Activated B cell treated with CpG ODN at 0.5 μM for 24 hours (primary cell): Measurements from ENCODE around the gene DDIAS. TPM values are rescaled to one million over a fixed set of nuclear protein-coding genes. Genes with fewer than 3 reads are reported as not detected.
A peak's percentile ranks its signal among the peaks of the same experiment; 100 is the strongest.

ENCODE experiments used
- ATAC-seq: fragments of 200-7000 bp; cut with Tn5 transposase; one replicate; pipeline ENCODE4 v1.10.0; 2021; ENCODE audit warnings: low read depth, mild to moderate bottlenecking, moderate library complexity
- CTCF ChIA-PET: fragments of 350-600 bp; sonication (Branson Sonifier 250); formaldehyde crosslinking; loops from one replicate; lab custom pipeline; 2021; ENCODE audit warnings: antibody characterized with exemption; lab: Charles Lee
- POLR2A ChIA-PET: fragments of 350-600 bp; sonication (Branson Sonifier 250); formaldehyde crosslinking; loops from one replicate; lab custom pipeline; 2021; ENCODE audit warnings: antibody characterized with exemption; lab: Charles Lee
- DNase-seq: peaks from one replicate; pipeline ENCODE4 v3.0.0; 2022
- H3K27ac Mint-ChIP-seq: one replicate; pipeline ENCODE4 v1.8.0; 2020; ENCODE audit warnings: mixed read lengths
- H3K27me3 Mint-ChIP-seq: one replicate; pipeline ENCODE4 v1.8.0; 2021; ENCODE audit warnings: mixed read lengths
- H3K36me3 Mint-ChIP-seq: one replicate; pipeline ENCODE4 v1.8.0; 2021; ENCODE audit warnings: low read depth, mixed read lengths
- H3K4me1 Mint-ChIP-seq: one replicate; pipeline ENCODE4 v1.8.0; 2021; ENCODE audit warnings: mixed read lengths
- H3K4me3 Mint-ChIP-seq: one replicate; pipeline ENCODE4 v1.8.0; 2020; ENCODE audit warnings: mild to moderate bottlenecking, mixed read lengths
- H3K9me3 Mint-ChIP-seq: one replicate; pipeline ENCODE4 v1.8.0; 2020; ENCODE audit warnings: mixed read lengths
- CTCF ChIP-seq: fragments of 200-600 bp; IDR thresholded peaks from one replicate; pipeline ENCODE4 v1.8.0; 2022; ENCODE audit warnings: antibody characterized with exemption, mild to moderate bottlenecking
- intact Hi-C: fragments of 100-400 bp; cut with micrococcal nuclease; formaldehyde crosslinking; loops from one replicate; pipeline ENCODE4 v1.15.1; 2024
- total RNA-seq: library from RNA; stranded (reverse); gene quantifications from 2 replicates; pipeline ENCODE4 v1.2.3, GENCODE V29; 2022

Gene DDIAS
- total RNA-seq, 1 donor from 2014 or later = 4.7 TPM

GRCh38 chr11:82924522-82925224 lies 23.1 kb downstream of the DDIAS start:
- DNase-seq = no peak
- Mint-ChIP-seq H3K4me1 (peaks cover 84% of the 10 kb centered on the region), H3K9me3 (peaks cover 4% of the 10 kb centered on the region), H3K27me3 (no peaks in the 10 kb centered on the region), H3K4me3 (peak overlapping the region; percentile 15), H3K27ac (peak overlapping the region; percentile 81), H3K36me3 (peaks cover 17% of the 10 kb centered on the region)
- no peak for TF ChIP-seq CTCF
- intact Hi-C loops = loop anchor here (5.0 kb wide), 1 partner anchor 268 kb away; the partner anchor contains the start of gene ANKRD42
- ChIA-PET POLR2A (interaction anchor here (0.7 to 4.6 kb wide), 11 partner anchors 16 to 232 kb away, joined by 3 to 39 read pairs (median 5); partner anchors contain the start of genes DDIAS, PCF11, PRCP and RAB30), CTCF (interaction anchor here (0.6 to 4.9 kb wide), 7 partner anchors 10 to 232 kb away, joined by 3 to 34 read pairs (median 4); partner anchors contain the start of genes DDIAS and PCF11)
- peak; percentile 58 for ATAC-seq

- DNase-seq = no peak
These were observed 25.8 kb downstream of the DDIAS start for GRCh38 chr11:82927264-82927880.

GRCh38 chr11:82929121-82929520 lies 27.6 kb downstream of the DDIAS start:
- peak overlapping the region; percentile 47 for H3K4me3 Mint-ChIP-seq
- no peaks in the 10 kb centered on the region for H3K27me3 Mint-ChIP-seq
- H3K4me1 Mint-ChIP-seq = peaks cover 79% of the 10 kb centered on the region
- ATAC-seq (no peak), DNase-seq (no peak)
- ChIA-PET CTCF (interaction anchor here (0.6 to 1.1 kb wide), 2 partner anchors 9 to 95 kb away, joined by 3 to 5 read pairs; no protein-coding TSS in a partner anchor), POLR2A (interaction anchor here (0.6 to 1.9 kb wide), 8 partner anchors 8 to 227 kb away, joined by 5 to 13 read pairs (median 7); partner anchors contain the start of genes DDIAS and PCF11)
- no peak for TF ChIP-seq CTCF
- peak overlapping the region; percentile 84 for H3K27ac Mint-ChIP-seq
- no peaks in the 10 kb centered on the region for H3K9me3 Mint-ChIP-seq
- peaks cover 1% of the 10 kb centered on the region for H3K36me3 Mint-ChIP-seq
- intact Hi-C loops = no loop called here

More at GRCh38 chr11:82927264-82927880, 25.8 kb downstream of the DDIAS start:
- TF ChIP-seq CTCF = no peak
- ChIA-PET CTCF (interaction anchor here (0.7 to 4.9 kb wide), 9 partner anchors 18 to 322 kb away, joined by 3 to 34 read pairs (median 4); partner anchors contain the start of gene DDIAS), POLR2A (interaction anchor here (0.9 to 1.8 kb wide), 5 partner anchors 19 to 144 kb away, joined by 3 to 7 read pairs (median 3); partner anchors contain the start of gene RAB30)
- intact Hi-C loops = loop anchor here (1.0 to 2.0 kb wide), 3 partner anchors 21 to 229 kb away; partner anchors contain the start of gene PCF11
- H3K27ac Mint-ChIP-seq = peak overlapping the region; percentile 75
- peaks cover 85% of the 10 kb centered on the region for H3K4me1 Mint-ChIP-seq
- H3K9me3 Mint-ChIP-seq = no peaks in the 10 kb centered on the region
- ATAC-seq = peak; percentile 76
- no peaks in the 10 kb centered on the region for H3K27me3 Mint-ChIP-seq
- H3K4me3 Mint-ChIP-seq = peak overlapping the region; percentile 45
- peaks cover 5% of the 10 kb centered on the region for H3K36me3 Mint-ChIP-seq

- POLR2A ChIA-PET = interaction anchor here (0.6 to 2.0 kb wide), 13 partner anchors 9 to 226 kb away, joined by 3 to 19 read pairs (median 5); partner anchors contain the start of gene PCF11
- Mint-ChIP-seq H3K27me3 (no peaks in the 10 kb centered on the region), H3K9me3 (no peaks in the 10 kb centered on the region), H3K4me1 (peaks cover 69% of the 10 kb centered on the region), H3K27ac (peak overlapping the region; percentile 84), H3K36me3 (peaks cover 2% of the 10 kb centered on the region), H3K4me3 (no peak overlapping the region)
- ATAC-seq = peak; percentile 36
- no peak for TF ChIP-seq CTCF
- CTCF ChIA-PET = interaction anchor here (0.8 to 2.0 kb wide), 5 partner anchors 63 to 319 kb away, joined by 3 to 6 read pairs (median 4); no protein-coding TSS in a partner anchor
- no peak for DNase-seq
- intact Hi-C loops = loop anchor here (2.0 kb wide), 2 partner anchors 31 to 43 kb away; no protein-coding TSS in a partner anchor
These were observed 28.7 kb downstream of the DDIAS start for GRCh38 chr11:82930229-82930628.
